T follicular helper cell (primary cell): ENCODE data around the gene HIVEP3.

Source experiments
- DNase-seq: peaks from one replicate; pipeline ENCODE4 v3.0.0-alpha.2; 2020; ENCODE audit warnings: low read depth

Gene HIVEP3

DNA sequence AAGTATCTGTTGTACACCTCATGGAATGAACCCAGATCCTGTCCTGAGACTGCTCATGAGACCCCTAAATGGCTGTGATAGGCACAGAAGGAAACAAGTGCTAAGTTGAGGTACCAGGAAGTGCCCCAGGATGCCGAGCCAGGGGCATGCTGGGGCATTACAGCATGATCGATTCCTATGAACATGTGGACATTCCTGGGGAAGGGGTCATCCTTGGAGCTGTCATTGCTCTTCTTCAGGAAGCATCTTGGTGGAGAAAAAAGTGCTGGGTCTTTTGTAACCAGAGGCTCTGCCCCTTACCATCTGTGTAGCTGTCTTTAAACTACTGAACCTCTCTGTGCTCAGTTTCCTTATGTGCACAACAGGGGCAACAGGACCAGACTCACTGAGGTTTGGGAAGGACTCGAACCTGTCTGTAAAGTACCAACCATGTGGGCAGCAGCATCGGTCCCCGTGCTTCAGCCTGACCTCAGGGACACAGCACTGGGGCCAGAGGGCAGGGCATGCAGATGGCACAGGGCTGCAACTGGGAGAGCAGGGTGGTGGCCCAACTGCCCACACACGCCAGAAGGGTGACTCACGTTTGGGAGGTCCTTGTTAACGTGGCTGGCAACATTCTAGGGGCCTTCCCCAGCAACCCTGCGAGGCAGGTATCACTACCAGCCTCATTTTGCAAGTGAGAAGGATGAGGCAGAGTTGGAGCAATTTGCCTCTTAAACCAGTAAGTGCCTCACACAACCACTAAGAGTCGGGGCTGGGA, 291.9 kb downstream of the HIVEP3 start:
- no peak for DNase-seq

DNA sequence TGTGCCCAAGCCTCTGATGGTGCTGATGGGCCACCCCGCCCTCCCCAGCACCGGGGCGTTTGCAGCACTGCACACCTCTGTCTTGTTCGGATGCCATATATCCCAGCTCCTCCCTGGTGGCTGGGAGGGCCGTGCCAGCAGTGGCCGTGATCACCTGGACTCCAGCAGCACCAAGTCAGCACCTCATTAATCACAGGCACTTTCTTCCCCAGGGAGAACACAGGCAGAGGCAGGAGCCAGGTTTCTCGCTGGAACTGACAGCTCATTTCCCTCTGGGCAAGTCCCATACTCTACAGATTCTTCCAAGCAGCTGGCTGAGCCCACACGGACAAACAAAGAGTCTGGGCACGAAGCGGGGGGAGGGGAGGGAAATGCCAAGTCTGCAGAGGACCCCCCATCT, 292.6 kb downstream of the HIVEP3 start:
- DNase-seq: no peak

DNA sequence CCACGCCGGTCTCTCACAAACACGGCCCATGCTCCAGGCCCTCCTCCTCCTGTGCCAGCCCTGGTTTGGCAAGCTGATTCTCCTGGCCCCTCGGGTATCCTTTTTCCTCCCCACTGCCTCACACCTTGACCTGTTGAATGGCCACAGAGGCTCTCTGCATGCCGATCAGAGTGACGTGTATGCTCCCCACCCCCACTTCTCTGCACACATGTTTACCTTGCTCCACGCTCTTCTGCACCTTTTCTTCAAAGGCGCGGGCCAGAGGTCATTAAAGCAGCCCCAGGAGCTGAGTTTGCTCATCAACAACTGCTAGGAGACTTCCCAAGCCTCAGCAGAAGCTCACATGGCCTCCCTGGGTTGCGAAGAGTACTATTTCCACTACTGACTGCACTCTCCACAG, 295.0 kb downstream of the HIVEP3 start:
- no peak for DNase-seq

DNA sequence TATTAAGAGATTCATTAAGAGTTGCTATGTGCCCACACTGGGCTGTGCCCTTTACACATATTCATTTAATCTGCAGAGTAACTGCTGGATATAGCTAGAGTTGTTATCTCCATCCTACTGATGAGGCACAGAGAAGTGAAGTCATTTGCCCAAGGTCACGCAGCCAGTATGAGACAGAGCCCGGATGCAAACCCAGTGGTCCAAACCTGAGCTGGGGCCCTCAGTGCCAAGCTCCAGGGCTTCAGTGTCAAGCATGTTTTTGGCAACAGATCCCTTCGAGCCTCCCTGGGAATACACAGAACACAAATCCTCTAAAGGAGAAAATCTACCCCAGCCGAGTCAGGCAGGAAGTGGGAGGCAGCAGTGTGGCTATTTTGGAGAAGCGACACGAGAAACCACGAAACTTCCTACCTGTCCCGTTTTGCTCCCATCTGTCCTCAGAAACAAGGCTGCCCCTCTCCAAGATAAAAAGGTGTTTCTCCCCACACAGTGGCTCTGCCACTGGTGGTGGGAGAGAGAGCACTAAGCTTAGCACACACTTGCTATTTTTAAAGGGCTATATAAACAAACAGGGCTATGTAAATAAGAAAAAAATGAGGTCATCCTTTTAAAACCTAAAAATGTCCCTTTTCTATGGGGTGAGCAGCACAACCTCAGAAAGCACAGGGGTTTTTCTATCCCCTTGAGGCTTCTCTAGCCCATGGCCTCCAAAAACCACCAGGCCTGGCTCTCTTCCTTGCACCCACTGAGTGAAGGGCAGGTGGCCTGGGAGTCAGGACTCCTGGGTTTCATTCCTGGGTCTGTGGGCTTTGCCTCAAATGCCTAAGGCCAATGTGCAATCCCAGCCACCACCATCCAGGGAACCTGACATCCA, 295.6 kb downstream of the HIVEP3 start:
- DNase-seq: no peak

DNA sequence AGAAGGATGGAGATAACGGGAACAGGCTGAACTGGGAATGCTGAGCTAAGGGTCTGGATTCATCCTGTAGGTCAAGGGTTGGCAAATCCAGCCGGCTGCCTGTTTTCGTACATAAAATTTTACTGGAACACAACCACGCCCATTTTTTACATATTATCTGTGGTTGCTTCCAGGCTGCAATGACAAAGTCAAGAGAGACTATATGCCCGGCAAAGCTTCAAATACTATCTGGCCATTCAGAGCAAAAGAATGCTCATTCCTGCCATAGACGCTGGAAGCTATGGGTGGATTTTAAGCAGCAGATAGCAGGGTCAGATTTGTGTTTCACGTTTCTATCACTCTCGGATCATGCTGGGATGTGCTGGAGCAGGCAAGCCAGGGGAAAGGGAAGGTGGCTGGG, 296.3 kb downstream of the HIVEP3 start:
- DNase-seq: no peak

- DNase-seq: no peak
Measured at GRCh38 chr1:41621791-41622190, 296.9 kb downstream of the HIVEP3 start.

DNA sequence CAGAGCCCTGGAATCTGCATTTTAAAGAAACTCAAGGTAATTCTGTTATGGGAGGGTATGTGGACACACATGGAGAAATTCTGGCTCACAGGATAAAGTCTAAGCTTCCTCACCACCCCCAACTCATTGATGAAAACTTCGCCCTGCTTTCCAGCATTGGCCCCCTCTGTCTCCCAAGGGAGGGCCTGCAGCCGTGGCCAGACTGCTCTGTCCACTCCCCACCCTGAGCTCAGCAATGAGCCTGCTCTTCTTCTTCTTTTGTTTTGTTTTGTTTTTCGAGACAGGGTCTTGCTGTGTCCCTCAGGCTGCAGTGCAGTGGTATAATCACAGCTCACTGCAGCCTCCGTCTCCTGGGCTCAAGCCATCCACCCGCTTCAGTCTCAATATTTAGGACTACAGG, 297.5 kb downstream of the HIVEP3 start:
- DNase-seq: no peak

GRCh38 chr1:41620365-41621169, 298.2 kb downstream of the HIVEP3 start:
- no peak for DNase-seq

DNA sequence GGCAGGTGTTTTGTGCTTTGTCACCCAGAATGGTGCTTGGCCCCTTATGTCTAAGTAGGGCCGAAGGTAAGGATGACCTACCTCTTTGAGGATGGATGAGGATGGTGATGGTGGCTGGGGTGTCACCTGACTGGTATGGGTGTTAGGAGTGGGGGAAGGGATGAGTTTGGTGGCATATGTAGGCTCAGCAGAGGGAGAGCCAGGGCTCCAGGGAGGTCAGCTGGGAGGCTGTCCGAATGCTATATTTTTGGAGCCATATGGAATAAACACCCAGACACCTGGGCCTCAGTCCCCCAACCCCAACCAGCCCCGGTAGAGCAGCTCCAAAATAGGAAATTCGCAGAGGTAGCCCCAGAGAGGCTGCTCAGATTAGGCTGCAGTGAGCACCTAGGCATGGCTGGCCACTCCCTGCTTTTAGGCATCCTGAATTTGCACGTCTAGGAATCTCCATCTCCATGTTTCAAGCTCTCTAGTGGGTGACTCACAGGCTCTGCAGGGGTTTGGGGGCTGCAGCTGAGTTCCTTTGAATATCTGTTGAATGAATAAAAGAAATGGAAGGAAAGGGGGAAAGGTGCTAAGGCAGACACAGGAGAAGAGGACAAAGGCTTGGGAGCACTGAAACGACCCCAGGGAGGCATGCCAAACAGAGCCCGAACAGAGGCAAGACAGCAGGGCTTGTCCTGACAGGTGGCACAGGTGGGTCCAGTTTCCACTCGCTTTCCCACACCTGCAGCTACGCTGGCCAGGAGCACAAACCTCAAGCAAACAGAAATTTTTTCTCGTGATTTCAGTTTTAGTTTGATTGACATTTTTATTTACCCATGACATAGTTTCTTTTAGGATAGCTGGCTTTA, 299.0 kb downstream of the HIVEP3 start:
- DNase-seq: no peak

DNA sequence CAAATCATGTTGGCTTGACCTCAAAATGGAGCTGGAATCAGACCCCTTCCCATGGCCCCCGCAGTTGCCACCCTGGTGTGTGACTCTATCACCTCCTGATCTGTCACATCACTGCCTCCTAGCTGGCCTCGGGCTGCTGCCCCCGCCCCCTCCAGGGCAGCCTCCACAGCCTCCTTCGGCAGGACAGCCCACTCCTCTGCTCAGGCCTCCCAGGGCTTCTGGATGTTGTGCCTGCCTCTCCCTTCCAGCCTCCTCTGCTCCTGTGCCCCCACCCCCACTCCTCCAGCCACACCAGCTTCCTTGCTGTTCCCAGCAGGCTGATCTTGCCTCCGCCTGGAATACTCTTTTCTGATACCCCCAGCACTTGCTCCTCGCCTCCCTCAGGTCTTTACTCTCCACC, 299.9 kb downstream of the HIVEP3 start:
- no peak for DNase-seq

GRCh38 chr1:41618066-41618825, 300.5 kb downstream of the HIVEP3 start:
- DNase-seq: no peak

GRCh38 chr1:41617336-41617735, 301.4 kb downstream of the HIVEP3 start:
- no peak for DNase-seq

GRCh38 chr1:41616563-41616962, 302.2 kb downstream of the HIVEP3 start:
- DNase-seq: no peak

DNA sequence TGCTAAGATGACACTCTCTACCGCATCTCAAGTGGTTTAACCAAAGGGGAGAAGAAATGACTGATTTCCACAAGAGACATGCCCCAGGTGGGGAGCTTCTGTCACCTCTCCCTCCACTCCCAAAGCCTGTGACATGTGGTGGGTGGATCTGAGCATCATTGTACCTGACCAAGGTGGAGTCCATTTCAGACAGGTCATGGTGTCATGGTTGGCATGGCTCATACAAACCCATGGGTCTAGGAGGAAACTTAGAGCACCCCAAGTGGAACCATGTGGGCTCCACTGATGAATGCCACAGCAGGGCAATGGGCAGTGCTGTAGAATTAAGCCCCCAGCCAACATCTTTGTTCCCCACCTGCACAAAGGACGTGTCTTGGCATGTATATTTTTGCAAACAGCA, 302.7 kb downstream of the HIVEP3 start:
- DNase-seq: no peak

GRCh38 chr1:41615316-41615715, 303.4 kb downstream of the HIVEP3 start:
- DNase-seq: no peak

DNA sequence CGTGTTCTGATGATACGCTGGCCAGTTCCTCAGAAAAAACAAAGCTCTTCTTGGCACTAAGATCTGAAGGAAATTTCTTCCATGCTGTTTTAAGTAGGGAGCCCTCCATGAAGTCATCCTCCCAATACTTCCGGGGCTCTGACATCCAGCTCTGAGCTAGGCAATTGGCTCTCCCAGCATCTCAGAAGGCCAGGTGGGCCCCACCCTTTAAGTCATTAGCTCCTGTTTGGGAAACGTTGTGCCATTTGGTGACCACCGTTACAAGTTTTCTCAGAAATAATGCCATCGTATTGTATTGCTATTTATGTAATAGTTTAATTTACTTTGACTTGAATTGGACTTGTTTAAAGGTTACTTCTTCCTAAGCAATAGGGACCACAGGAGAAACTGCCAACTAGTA, 303.9 kb downstream of the HIVEP3 start:
- no peak for DNase-seq

DNA sequence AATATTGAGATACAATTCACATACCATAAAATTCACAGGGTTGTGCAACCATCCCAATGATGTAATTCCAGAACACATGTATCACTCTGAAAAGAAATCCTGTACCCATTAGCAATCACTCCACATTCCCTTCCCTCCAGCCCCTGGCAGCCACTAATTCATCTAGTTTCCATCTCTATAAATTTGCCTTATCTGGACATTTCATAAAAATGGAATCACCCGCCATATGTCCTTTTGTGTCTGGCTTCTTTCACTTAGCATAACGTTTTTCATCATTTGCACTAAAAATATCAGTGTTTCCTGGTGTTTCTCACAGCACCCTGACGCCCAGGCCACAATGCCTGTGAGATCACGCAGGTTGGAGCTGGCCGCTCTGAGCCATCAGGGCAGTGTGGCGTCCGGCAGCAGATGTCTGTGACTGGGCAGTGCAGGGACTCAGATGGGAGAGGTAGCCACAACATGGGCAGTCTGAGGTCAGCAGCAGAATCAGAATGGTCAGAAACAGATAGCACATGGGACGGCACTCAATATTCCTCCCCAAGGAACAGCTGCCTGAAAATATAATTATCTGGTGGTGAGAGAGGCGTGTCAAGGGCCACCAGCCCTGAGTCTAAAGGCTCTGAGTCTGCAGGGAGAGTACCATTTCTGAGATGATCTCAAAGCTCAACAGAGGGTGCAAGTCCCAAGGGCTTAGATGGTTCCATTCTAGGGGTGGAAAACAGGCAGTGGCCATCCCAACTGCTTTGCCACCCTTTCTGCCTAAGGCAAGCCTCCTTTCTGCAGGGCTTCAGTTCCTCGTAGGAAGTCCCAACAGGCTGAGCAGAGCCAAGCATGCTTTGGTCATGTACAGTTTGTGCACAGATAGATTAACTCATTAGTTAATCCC, 304.8 kb downstream of the HIVEP3 start:
- no peak for DNase-seq

DNA sequence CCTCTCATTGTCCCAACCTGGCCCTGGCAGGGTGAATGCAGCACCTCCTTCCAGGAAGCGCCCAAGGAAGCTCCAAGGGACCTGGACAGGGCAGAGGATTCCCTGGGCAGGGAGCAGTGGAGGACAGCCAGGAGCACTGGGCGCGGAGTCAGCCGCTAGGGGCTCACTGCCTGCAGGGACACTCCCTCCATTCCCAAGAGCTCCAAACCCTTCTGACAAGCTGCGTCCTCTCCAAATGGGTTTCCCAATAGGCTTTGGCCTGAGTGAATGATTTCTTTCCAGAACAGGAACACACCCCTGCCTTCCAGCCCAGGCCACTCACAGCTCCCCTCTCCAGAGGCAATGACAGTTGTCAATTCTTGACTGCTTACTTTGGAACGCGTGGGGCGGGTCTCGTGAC, 305.8 kb downstream of the HIVEP3 start:
- no peak for DNase-seq

GRCh38 chr1:41611932-41612450, 306.7 kb downstream of the HIVEP3 start:
- no peak for DNase-seq
